Endothelial cell of umbilical vein (primary cell): ENCODE data around the gene PRRT1B.

ENCODE experiments used
- EZH2 ChIP-seq: IDR thresholded peaks from 2 replicates; pipeline ENCODE4 v1.6.1; 2012; ENCODE audit warnings: borderline replicate concordance, low read depth, mild to moderate bottlenecking, moderate library complexity, low read length, inconsistent platforms; ENCODE audit not compliant: severe bottlenecking
- JUN ChIP-seq: IDR thresholded peaks from 2 replicates; pipeline ENCODE4 v1.6.1; 2011; ENCODE audit warnings: borderline replicate concordance, low read depth; ENCODE audit not compliant: insufficient read length, insufficient read depth
- POLR2A ChIP-seq: IDR thresholded peaks from 2 replicates; pipeline ENCODE4 v1.6.1; 2012; ENCODE audit warnings: low read depth, mild to moderate bottlenecking, control low read depth, low read length
- POLR2AphosphoS5 ChIP-seq: IDR thresholded peaks from 2 replicates; pipeline ENCODE4 v1.6.1; 2012; ENCODE audit warnings: low read depth, mild to moderate bottlenecking, control low read depth, low read length, moderate library complexity; ENCODE audit not compliant: insufficient read depth
- TF ChIP-seq, protein P1 (sequence below), 2 donors: IDR thresholded peaks; 1 replicate in 1 of 2; 2 replicates in 1 of 2; pipeline ENCODE4 v1.5.1; 2011; ENCODE audit warnings: low read length in 2 of 2, mild to moderate bottlenecking in 2 of 2, moderate library complexity in 2 of 2, control low read depth in 1 of 2, inconsistent platforms in 1 of 2, low read depth in 1 of 2; ENCODE audit not compliant: insufficient read depth in 1 of 2; ENCODE audit errors: extremely low read depth in 1 of 2

DNA sequence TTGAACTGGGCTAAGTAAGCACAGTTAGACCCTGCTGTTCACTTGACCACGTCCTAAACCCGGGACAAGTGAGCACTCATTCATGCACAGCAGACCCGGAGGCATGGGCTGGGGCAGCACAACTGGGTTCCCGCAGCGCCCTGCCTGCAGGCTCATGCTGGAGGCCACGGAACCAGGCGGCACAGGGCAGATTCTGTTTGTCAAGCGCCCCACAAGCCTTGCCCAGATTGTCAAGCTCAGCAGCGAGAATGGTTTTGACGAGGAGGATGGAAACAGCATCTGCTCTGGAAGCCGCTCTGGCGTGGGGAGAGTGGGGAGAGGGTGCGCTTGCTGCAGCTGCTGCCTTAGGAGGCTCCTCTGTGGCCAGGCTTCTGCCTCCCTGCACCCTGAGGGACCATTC is 32.7 kb downstream of the PRRT1B start:
- TF ChIP-seq, protein P1, sequence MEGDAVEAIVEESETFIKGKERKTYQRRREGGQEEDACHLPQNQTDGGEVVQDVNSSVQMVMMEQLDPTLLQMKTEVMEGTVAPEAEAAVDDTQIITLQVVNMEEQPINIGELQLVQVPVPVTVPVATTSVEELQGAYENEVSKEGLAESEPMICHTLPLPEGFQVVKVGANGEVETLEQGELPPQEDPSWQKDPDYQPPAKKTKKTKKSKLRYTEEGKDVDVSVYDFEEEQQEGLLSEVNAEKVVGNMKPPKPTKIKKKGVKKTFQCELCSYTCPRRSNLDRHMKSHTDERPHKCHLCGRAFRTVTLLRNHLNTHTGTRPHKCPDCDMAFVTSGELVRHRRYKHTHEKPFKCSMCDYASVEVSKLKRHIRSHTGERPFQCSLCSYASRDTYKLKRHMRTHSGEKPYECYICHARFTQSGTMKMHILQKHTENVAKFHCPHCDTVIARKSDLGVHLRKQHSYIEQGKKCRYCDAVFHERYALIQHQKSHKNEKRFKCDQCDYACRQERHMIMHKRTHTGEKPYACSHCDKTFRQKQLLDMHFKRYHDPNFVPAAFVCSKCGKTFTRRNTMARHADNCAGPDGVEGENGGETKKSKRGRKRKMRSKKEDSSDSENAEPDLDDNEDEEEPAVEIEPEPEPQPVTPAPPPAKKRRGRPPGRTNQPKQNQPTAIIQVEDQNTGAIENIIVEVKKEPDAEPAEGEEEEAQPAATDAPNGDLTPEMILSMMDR (IDR thresholded peaks at IDR 0.05; ENCODE audit: extremely low read depth in 1 of 2, insufficient read depth in 1 of 2, low read depth in 1 of 2, low read length in 2 of 2) = no peak
- TF ChIP-seq JUN = no peak
- no peak for TF ChIP-seq EZH2
- no peak for TF ChIP-seq POLR2AphosphoS5
- TF ChIP-seq POLR2A = no peak
